Measurements from ENCODE around the gene RDH8. TPM values are rescaled to one million over a fixed set of nuclear protein-coding genes. Genes with fewer than 3 reads are reported as not detected.

The RDH8 gene
- total and polyA plus RNA-seq, 2 donors (not counting 1 experiment from before 2014, with no cell fraction given) = 0.06 TPM; not detected in 1

DNA sequence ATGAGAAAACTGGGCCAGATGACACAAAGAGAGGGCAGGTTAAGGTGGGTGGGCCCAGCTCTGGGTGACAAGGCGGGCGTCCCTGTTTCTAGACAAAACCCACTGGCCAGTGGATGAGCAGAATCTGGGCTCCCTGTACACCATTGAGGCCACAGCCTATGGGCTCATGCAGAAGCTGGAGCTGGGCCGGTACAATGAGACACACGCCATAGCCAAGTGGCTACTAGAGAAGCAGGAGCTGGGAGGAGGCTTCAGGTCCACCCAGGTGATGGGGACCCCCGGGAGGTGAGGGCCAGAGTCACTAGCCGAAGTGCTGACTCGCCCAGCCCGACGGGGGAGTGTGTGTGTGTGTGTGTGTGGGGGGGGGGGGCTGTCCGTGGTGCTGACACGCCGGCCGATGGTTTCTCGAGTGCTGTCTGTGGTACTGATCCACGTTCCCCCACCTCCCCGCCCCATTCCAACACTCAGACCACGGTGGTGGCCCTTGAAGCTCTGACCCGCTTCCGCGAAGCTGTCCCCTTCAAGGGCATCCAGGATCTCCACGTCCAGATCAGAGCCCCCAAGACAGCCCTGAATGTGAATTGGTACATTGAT is 48.5 kb downstream of the RDH8 start:
- no peak overlapping the region for H3K4me2 ChIP-seq (ENCODE audit: extremely low read depth, insufficient read depth, low read length)
- no peak overlapping the region for H3K4me3 ChIP-seq (replicated peaks in 1 of 4; ENCODE audit: control extremely low read depth in 1 of 4, insufficient read depth in 1 of 4, low read depth in 3 of 4, low read length in 4 of 4)
- no peaks in the 10 kb centered on the region for H4K20me1 ChIP-seq (ENCODE audit: control insufficient read depth, extremely low read depth, insufficient read depth, low read length)
- TF ChIP-seq, protein P1, sequence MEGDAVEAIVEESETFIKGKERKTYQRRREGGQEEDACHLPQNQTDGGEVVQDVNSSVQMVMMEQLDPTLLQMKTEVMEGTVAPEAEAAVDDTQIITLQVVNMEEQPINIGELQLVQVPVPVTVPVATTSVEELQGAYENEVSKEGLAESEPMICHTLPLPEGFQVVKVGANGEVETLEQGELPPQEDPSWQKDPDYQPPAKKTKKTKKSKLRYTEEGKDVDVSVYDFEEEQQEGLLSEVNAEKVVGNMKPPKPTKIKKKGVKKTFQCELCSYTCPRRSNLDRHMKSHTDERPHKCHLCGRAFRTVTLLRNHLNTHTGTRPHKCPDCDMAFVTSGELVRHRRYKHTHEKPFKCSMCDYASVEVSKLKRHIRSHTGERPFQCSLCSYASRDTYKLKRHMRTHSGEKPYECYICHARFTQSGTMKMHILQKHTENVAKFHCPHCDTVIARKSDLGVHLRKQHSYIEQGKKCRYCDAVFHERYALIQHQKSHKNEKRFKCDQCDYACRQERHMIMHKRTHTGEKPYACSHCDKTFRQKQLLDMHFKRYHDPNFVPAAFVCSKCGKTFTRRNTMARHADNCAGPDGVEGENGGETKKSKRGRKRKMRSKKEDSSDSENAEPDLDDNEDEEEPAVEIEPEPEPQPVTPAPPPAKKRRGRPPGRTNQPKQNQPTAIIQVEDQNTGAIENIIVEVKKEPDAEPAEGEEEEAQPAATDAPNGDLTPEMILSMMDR (conservative IDR thresholded peaks at IDR 0.05 in 1 of 2, IDR thresholded peaks at IDR 0.05 in 1 of 2; ENCODE audit: low read depth in 1 of 2, low read length in 2 of 2) = no peak
- no peak for TF ChIP-seq EZH2 (IDR thresholded peaks at IDR 0.05; ENCODE audit: low read length, missing control alignments)
- H3K9ac ChIP-seq (ENCODE audit: insufficient read depth, low read length) = no peak overlapping the region
- no peaks in the 10 kb centered on the region for H3K36me3 ChIP-seq (ENCODE audit: control insufficient read depth, insufficient read depth, low read length)
- no peak for DNase-seq (ENCODE audit: low read depth in 2 of 2)
- no peaks in the 10 kb centered on the region for H3K27me3 ChIP-seq (ENCODE audit: control insufficient read depth, insufficient read depth, low read length)
- no peaks in the 10 kb centered on the region for H3K79me2 ChIP-seq (ENCODE audit: control insufficient read depth, insufficient read depth, low read length)
- H3K9me3 ChIP-seq (ENCODE audit: control insufficient read depth, insufficient read depth, low read depth, low read length) = no peaks in the 10 kb centered on the region
- H3K4me1 ChIP-seq (ENCODE audit: control insufficient read depth, extremely low read depth, insufficient read depth, low read length) = no peaks in the 10 kb centered on the region
- no peak overlapping the region for H3K27ac ChIP-seq (ENCODE audit: insufficient read depth, low read length)
- H2AFZ ChIP-seq (ENCODE audit: low read length) = no peak overlapping the region

DNA sequence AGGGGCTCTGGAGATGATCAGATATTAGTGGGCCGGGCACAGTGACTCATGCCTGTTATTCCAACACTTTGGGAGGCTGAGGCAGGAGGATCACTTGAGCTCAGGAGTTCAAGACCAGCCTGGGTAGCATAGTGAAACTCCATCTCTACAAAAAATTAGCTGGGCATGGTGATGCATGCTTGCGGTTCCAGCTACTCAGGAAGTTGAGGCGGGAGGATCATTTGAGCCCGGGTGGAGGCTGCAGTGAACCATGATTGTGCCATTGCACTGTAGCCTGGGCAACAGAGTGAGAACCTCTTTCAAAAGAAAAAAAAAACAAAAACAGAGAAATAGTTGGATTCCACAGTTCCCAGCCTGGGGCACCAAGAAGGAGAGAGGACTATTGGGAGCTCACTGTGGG is 54.9 kb downstream of the RDH8 start:
- Histone ChIP-seq H3K79me2 (ENCODE audit: control insufficient read depth, insufficient read depth, low read length) (no peaks in the 10 kb centered on the region), H3K27me3 (ENCODE audit: control insufficient read depth, insufficient read depth, low read length) (no peaks in the 10 kb centered on the region), H3K27ac (ENCODE audit: insufficient read depth, low read length) (no peak overlapping the region), H3K9ac (ENCODE audit: insufficient read depth, low read length) (no peak overlapping the region), H3K36me3 (ENCODE audit: control insufficient read depth, insufficient read depth, low read length) (no peaks in the 10 kb centered on the region), H3K4me2 (ENCODE audit: extremely low read depth, insufficient read depth, low read length) (no peak overlapping the region), H3K9me3 (ENCODE audit: control insufficient read depth, insufficient read depth, low read depth, low read length) (no peaks in the 10 kb centered on the region), H2AFZ (ENCODE audit: low read length) (no peak overlapping the region), H3K4me1 (ENCODE audit: control insufficient read depth, extremely low read depth, insufficient read depth, low read length) (no peaks in the 10 kb centered on the region), H3K4me3 (replicated peaks in 1 of 4; ENCODE audit: control extremely low read depth in 1 of 4, insufficient read depth in 1 of 4, low read depth in 3 of 4, low read length in 4 of 4) (no peak overlapping the region), H4K20me1 (ENCODE audit: control insufficient read depth, extremely low read depth, insufficient read depth, low read length) (no peaks in the 10 kb centered on the region)
- TF ChIP-seq, protein P1 (conservative IDR thresholded peaks at IDR 0.05 in 1 of 2, IDR thresholded peaks at IDR 0.05 in 1 of 2; ENCODE audit: low read depth in 1 of 2, low read length in 2 of 2) = no peak
- TF ChIP-seq EZH2 (IDR thresholded peaks at IDR 0.05; ENCODE audit: low read length, missing control alignments) = no peak
- no peak for DNase-seq (ENCODE audit: low read depth in 2 of 2)

DNA sequence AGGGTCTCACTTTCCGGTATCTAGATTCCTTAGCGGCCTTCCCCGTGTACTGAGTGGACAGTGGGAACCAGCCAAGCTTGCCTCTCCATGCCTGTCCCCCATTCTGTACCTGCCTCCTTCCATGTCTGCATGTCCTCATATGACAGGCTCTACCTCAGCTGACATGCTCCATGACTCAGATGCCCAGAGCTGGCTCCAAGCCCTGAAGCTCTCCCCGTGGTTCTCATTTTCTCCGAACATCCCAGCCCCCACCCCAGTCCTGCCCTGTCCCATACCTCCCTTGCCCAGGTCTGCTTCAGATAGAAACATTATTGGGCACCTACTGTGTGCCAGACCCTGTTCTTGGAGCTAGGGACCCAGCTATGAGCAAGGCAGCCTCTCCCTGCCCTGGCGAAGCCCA is 55.8 kb downstream of the RDH8 start:
- no peaks in the 10 kb centered on the region for H3K36me3 ChIP-seq (ENCODE audit: control insufficient read depth, insufficient read depth, low read length)
- H4K20me1 ChIP-seq (ENCODE audit: control insufficient read depth, extremely low read depth, insufficient read depth, low read length) = no peaks in the 10 kb centered on the region
- TF ChIP-seq, protein P1 (conservative IDR thresholded peaks at IDR 0.05 in 1 of 2, IDR thresholded peaks at IDR 0.05 in 1 of 2; ENCODE audit: low read depth in 1 of 2, low read length in 2 of 2) = no peak
- no peak for TF ChIP-seq EZH2 (IDR thresholded peaks at IDR 0.05; ENCODE audit: low read length, missing control alignments)
- no peak overlapping the region for H3K27ac ChIP-seq (ENCODE audit: insufficient read depth, low read length)
- no peaks in the 10 kb centered on the region for H3K79me2 ChIP-seq (ENCODE audit: control insufficient read depth, insufficient read depth, low read length)
- H3K9me3 ChIP-seq (ENCODE audit: control insufficient read depth, insufficient read depth, low read depth, low read length) = no peaks in the 10 kb centered on the region
- H2AFZ ChIP-seq (ENCODE audit: low read length) = no peak overlapping the region
- H3K27me3 ChIP-seq (ENCODE audit: control insufficient read depth, insufficient read depth, low read length) = no peaks in the 10 kb centered on the region
- no peak overlapping the region for H3K4me3 ChIP-seq (replicated peaks in 1 of 4; ENCODE audit: control extremely low read depth in 1 of 4, insufficient read depth in 1 of 4, low read depth in 3 of 4, low read length in 4 of 4)
- H3K4me2 ChIP-seq (ENCODE audit: extremely low read depth, insufficient read depth, low read length) = no peak overlapping the region
- DNase-seq (ENCODE audit: low read depth in 2 of 2) = no peak
- no peak overlapping the region for H3K9ac ChIP-seq (ENCODE audit: insufficient read depth, low read length)
- no peaks in the 10 kb centered on the region for H3K4me1 ChIP-seq (ENCODE audit: control insufficient read depth, extremely low read depth, insufficient read depth, low read length)

All from fibroblast of lung (primary cell).